T-helper 2 cell treated with Interferon-gamma antibody and Interleukin-4, amounts not matched to agents 5 μg/mL and 100 μg/mL, for 36 hours (primary cell): ENCODE data around the gene GHRH.

Experiments
- DNase-seq: peaks from one replicate; pipeline ENCODE4 v3.0.0; 2021; ENCODE audit warnings: low spot score
- H3K27ac Mint-ChIP-seq: one replicate; pipeline ENCODE4 v1.8.0; 2021; ENCODE audit warnings: mild to moderate bottlenecking, mixed read lengths
- H3K27me3 Mint-ChIP-seq: one replicate; pipeline ENCODE4 v1.8.0; 2021; ENCODE audit warnings: low read depth, mixed read lengths
- H3K36me3 Mint-ChIP-seq: one replicate; pipeline ENCODE4 v1.8.0; 2021; ENCODE audit warnings: low read depth, mixed read lengths
- H3K4me1 Mint-ChIP-seq: one replicate; pipeline ENCODE4 v1.8.0; 2021; ENCODE audit warnings: low read depth, mixed read lengths
- H3K4me3 Mint-ChIP-seq: one replicate; pipeline ENCODE4 v1.8.0; 2022; ENCODE audit warnings: mild to moderate bottlenecking, moderate library complexity, mixed read lengths
- H3K9me3 Mint-ChIP-seq: one replicate; pipeline ENCODE4 v1.8.0; 2021; ENCODE audit warnings: mixed read lengths

GHRH gene

GRCh38 chr20:37297066-37297736 lies 35.6 kb upstream of the GHRH start:
- Mint-ChIP-seq H3K27me3 (no peaks in the 10 kb centered on the region), H3K4me1 (peaks cover 29% of the 10 kb centered on the region), H3K9me3 (peaks cover 5% of the 10 kb centered on the region), H3K36me3 (peaks cover 50% of the 10 kb centered on the region), H3K4me3 (no peak overlapping the region), H3K27ac (no peak overlapping the region)
- DNase-seq = no peak

DNA sequence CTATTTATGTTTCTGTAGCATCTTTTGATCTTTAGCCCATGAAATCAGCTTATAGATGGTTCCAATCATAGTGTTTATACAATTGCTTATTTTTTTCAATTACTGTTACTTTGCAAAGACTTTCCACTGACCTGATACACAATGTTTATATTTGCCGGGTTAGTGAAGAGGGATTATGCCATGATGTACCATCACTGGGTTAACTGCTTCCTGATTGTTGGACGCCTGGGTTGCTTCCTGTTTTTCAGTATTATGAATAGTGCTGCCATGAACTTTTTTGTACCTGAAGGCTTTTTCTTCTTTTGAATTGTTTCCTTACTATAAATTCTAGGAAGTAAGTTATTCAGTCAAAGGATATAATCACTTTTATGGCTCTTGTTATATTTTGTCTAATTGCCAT lies 34.8 kb upstream of the GHRH start:
- no peak overlapping the region for H3K4me3 Mint-ChIP-seq
- peaks cover 34% of the 10 kb centered on the region for H3K4me1 Mint-ChIP-seq
- peaks cover 44% of the 10 kb centered on the region for H3K36me3 Mint-ChIP-seq
- H3K27me3 Mint-ChIP-seq = no peaks in the 10 kb centered on the region
- peak overlapping the region; percentile 49 for H3K27ac Mint-ChIP-seq
- H3K9me3 Mint-ChIP-seq = peaks cover 5% of the 10 kb centered on the region
- no peak for DNase-seq

- H3K36me3 Mint-ChIP-seq = peaks cover 44% of the 10 kb centered on the region
- DNase-seq = no peak
- H3K4me3 Mint-ChIP-seq = no peak overlapping the region
Observed at GRCh38 chr20:37295595-37295994, 34.0 kb upstream of the GHRH start.

DNA sequence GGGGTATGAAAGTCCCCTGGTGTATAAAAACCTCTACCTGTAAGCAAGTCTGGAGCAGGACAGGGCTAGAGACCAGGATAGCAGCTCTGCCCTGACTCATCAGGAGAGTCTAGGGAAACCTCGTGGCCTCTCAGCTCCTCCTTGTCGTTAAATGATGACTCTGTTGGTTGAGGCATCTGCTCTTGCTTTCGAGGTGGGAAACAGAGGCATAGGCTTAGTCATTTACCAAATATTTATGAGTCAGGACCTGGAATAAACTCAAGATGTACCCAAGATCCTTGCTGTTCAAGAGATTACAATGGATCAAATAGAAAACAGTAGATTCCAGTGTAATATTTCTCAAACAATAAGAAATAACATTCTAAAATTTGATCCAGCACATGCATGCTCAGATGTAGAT lies 33.4 kb upstream of the GHRH start:
- no peak overlapping the region for H3K27ac Mint-ChIP-seq
- no peaks in the 10 kb centered on the region for H3K27me3 Mint-ChIP-seq
- H3K9me3 Mint-ChIP-seq = peaks cover 5% of the 10 kb centered on the region
- H3K36me3 Mint-ChIP-seq = peaks cover 38% of the 10 kb centered on the region
- H3K4me1 Mint-ChIP-seq = peaks cover 37% of the 10 kb centered on the region
- DNase-seq = no peak
- no peak overlapping the region for H3K4me3 Mint-ChIP-seq

More at GRCh38 chr20:37295595-37295994, 34.0 kb upstream of the GHRH start:
- Mint-ChIP-seq H3K9me3 (peaks cover 5% of the 10 kb centered on the region), H3K27ac (no peak overlapping the region), H3K27me3 (no peaks in the 10 kb centered on the region), H3K4me1 (peaks cover 37% of the 10 kb centered on the region)

DNA sequence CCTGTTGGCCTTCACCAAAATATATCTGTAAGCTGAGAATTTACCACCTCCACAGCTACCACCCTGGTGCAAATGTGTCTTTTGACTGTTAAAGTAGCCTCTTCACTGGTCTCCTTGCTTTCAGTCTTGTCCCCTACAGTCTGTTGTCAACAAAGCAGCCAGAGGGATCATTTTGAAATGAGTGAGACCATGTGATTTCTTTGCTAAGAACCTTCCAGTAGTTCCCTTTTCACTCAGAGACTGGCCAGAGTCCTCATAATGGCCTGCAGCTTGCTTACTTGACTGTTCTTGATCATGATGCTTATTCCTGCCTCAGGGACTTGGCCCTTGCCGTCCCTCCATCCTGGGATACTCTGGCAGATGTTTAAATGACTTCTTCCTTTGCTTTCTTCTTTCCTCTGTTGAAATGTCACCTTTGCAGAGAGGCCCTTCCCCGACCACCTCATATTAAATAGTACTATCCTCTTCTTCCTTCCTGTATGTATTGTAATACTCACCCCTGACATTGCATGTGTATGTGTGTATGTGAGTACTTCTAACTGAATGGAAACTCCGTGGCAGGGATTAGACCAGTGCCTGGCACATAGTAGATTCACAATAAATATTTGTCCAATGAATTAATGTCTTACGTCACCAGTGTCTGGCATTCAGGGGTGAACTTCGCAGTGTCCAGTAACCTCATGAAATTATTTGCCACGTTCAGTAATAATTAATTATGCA lies 32.8 kb upstream of the GHRH start:
- Mint-ChIP-seq H3K27me3 (no peaks in the 10 kb centered on the region), H3K36me3 (peaks cover 36% of the 10 kb centered on the region), H3K9me3 (peaks cover 5% of the 10 kb centered on the region), H3K27ac (no peak overlapping the region), H3K4me1 (peaks cover 37% of the 10 kb centered on the region), H3K4me3 (no peak overlapping the region)
- DNase-seq = no peak

- peaks cover 31% of the 10 kb centered on the region for H3K36me3 Mint-ChIP-seq
- no peak for DNase-seq
- no peaks in the 10 kb centered on the region for H3K27me3 Mint-ChIP-seq
- H3K9me3 Mint-ChIP-seq = peaks cover 5% of the 10 kb centered on the region
- H3K27ac Mint-ChIP-seq = no peak overlapping the region
- H3K4me3 Mint-ChIP-seq = no peak overlapping the region
- peaks cover 39% of the 10 kb centered on the region for H3K4me1 Mint-ChIP-seq
Observed at GRCh38 chr20:37293301-37293943, 31.8 kb upstream of the GHRH start.

DNA sequence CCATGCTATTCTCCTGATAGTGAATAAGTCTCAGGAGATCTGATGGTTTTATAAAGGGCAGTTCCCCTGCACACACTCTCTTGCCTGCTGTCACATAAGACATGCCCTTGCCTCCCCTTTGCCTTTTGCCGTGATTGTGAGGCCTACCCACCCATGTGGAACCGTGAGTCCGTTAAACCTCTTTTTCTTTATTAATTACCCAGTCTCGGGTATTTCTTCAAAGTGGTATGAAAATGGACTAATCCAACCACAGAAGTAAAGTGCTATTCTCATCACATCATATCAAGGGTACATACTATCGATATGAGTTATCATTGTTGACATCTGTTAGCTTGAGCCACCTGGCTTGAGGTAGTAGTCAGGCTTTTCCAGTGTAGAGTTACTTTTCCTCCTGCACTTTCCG lies 30.1 kb upstream of the GHRH start:
- peaks cover 5% of the 10 kb centered on the region for H3K9me3 Mint-ChIP-seq
- H3K27ac Mint-ChIP-seq = peak overlapping the region; percentile 52
- peak overlapping the region; percentile 24 for H3K4me3 Mint-ChIP-seq
- H3K27me3 Mint-ChIP-seq = no peaks in the 10 kb centered on the region
- no peak for DNase-seq
- H3K4me1 Mint-ChIP-seq = peaks cover 34% of the 10 kb centered on the region
- peaks cover 21% of the 10 kb centered on the region for H3K36me3 Mint-ChIP-seq

DNA sequence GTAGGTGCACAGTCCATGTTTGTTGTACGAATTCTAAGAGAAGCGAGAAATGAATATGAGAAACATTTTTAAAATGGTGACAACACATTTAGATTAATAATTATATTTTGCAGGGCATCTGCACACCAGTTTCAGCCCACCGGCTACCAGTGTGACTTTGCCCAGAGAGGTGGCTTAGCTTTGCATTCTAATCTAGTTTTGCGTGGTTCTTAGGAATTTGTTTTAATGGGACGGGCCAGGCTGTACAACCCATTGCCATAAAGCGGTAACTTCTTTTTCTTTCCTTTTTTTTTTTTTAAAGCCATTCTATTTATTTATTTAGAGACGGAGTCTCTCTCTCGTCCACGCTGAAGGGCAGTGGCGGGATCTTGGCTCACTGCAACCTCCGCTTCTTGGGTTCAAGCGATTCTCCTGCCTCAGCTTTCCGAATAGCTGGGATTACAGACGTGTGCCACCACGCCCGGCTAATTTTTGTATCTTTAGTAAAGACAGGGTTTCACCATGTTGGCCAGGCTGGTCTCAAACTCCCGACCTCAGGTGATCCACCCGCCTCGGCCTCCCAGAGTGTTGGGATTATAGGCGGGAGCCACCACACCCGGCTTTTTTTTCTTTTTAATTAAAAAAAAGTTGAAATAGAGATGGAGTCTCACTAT lies 28.7 kb upstream of the GHRH start:
- Mint-ChIP-seq H3K27ac (peak overlapping the region; percentile 97), H3K36me3 (peaks cover 20% of the 10 kb centered on the region), H3K9me3 (peaks cover 5% of the 10 kb centered on the region), H3K27me3 (no peaks in the 10 kb centered on the region), H3K4me3 (peak overlapping the region; percentile 89), H3K4me1 (peaks cover 27% of the 10 kb centered on the region)
- DNase-seq = no peak

DNA sequence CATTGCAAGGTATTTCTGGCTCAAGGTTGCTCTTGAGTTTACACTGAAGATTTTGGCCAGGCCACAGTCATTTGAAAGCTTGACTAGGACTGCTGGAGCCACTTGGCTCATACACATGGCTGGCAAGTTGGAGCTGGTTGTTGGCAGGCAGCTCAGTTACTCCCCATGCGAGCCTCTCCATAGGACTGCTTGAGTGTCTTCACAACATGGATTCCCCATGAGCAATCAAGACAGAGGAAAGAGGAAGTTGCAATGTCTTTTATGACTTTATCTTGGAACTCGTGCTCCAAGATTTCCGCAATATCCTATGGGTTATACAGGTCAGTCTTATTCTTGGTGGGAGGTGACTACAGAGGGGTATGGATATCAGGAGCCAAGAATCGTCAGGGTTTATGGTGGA lies 26.5 kb upstream of the GHRH start:
- Mint-ChIP-seq H3K4me3 (peak overlapping the region; percentile 43), H3K9me3 (no peaks in the 10 kb centered on the region), H3K27ac (no peak overlapping the region), H3K36me3 (peaks cover 9% of the 10 kb centered on the region), H3K4me1 (peaks cover 15% of the 10 kb centered on the region), H3K27me3 (no peaks in the 10 kb centered on the region)
- DNase-seq = no peak

- H3K9me3 Mint-ChIP-seq = no peaks in the 10 kb centered on the region
- no peak overlapping the region for H3K27ac Mint-ChIP-seq
- DNase-seq = no peak
- no peak overlapping the region for H3K4me3 Mint-ChIP-seq
- no peaks in the 10 kb centered on the region for H3K36me3 Mint-ChIP-seq
- peaks cover 7% of the 10 kb centered on the region for H3K4me1 Mint-ChIP-seq
- peaks cover 2% of the 10 kb centered on the region for H3K27me3 Mint-ChIP-seq
Observed at GRCh38 chr20:37285664-37286374, 24.2 kb upstream of the GHRH start.

DNA sequence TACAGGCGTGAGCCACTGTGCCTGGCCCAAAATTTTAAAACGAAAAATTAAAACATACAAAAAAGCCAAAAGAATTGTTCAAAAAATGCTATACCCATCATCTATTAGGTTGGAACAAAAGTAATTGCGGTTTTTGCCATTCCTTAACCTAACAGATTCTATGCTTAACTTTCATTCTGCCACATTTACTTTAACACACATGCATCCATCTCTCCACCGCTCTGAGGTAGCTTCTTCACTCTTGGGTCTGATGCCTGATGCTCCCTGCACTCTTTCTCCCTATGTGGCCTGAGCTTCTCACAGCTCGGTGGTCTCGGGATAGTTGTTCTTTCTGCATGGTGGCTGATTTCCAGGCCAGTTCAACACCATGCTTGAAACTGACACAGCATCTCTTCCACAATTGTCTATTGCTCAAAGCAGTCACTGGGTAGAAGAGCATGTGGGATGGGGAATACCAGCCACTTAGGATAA lies 23.1 kb upstream of the GHRH start:
- Mint-ChIP-seq H3K27me3 (peaks cover 2% of the 10 kb centered on the region), H3K27ac (no peak overlapping the region), H3K4me1 (peaks cover 7% of the 10 kb centered on the region), H3K36me3 (no peaks in the 10 kb centered on the region), H3K9me3 (no peaks in the 10 kb centered on the region), H3K4me3 (no peak overlapping the region)
- no peak for DNase-seq

DNA sequence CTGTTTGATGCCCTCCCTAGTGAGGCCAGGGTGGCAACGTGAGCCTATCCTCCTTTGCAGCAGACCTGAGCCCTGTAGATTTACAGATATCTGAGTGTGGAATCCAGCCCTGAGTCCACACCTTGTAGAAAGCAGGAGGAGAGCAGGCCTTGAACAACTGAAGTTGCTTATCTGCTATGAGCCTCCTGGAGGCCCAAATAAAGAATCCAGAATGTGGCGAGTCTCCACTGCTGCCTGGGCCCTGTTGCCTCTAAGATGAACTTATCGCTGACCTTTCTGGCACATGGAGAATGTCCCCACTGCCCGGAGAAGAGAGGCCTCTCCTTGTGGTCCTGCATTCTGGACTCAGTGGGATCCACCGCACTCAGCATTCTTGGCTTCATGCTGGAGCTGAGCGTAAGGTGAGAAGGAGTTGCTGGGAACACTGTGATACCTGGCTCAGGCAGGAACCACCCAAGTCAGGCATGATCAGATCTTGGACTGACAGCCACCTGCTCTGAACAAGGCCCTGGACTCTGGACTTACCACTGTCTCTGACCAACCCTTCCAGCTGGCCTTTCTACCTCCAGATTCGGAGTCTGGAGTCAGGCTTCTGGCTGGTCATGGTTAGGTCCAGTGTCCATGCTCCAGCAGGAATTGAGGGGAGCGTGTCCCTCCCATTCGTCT lies 22.0 kb upstream of the GHRH start:
- Mint-ChIP-seq H3K27ac (no peak overlapping the region), H3K4me3 (no peak overlapping the region), H3K36me3 (no peaks in the 10 kb centered on the region), H3K27me3 (peaks cover 2% of the 10 kb centered on the region), H3K4me1 (peaks cover 5% of the 10 kb centered on the region), H3K9me3 (no peaks in the 10 kb centered on the region)
- DNase-seq = no peak

DNA sequence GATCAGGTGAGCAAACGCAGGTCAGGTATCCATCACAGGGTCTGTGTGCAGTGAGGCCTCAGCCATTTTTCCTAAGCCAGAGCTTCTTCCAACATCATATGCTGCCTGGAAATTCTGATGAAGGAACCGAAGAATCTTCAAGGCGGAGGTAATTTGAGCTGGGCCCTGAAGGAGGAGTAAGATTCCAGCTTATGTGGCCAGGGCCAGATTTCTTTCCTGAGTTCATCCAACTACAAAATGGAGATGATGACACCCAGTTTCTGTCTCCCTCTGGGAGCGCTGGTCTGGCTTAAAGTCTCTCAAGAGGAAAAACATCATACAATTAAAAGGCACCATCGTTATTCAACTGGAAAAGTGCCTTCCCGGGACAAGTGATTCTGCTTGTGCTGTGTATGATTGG lies 20.9 kb upstream of the GHRH start:
- H3K9me3 Mint-ChIP-seq = no peaks in the 10 kb centered on the region
- no peak overlapping the region for H3K27ac Mint-ChIP-seq
- H3K4me1 Mint-ChIP-seq = no peaks in the 10 kb centered on the region
- peaks cover 2% of the 10 kb centered on the region for H3K27me3 Mint-ChIP-seq
- DNase-seq = no peak
- H3K4me3 Mint-ChIP-seq = no peak overlapping the region
- no peaks in the 10 kb centered on the region for H3K36me3 Mint-ChIP-seq
